HFFc6 (cell line): ENCODE results near the gene KIF2A. TPM values are rescaled to one million over a fixed set of nuclear protein-coding genes. Genes with fewer than 3 reads are reported as not detected.

Experiments used
- DNase-seq: peaks from one replicate; pipeline ENCODE4 v3.0.0-alpha.2; 2018
- H3K27ac Mint-ChIP-seq: 2 replicates; pipeline ENCODE4 v1.8.0; 2020; ENCODE audit warnings: mild to moderate bottlenecking, mixed read lengths
- H3K27me3 Mint-ChIP-seq: 2 replicates; pipeline ENCODE4 v1.8.0; 2021; ENCODE audit warnings: mild to moderate bottlenecking, moderate library complexity, mixed read lengths; ENCODE audit not compliant: insufficient read depth
- H3K36me3 Mint-ChIP-seq: 2 replicates; pipeline ENCODE4 v1.8.0; 2021; ENCODE audit warnings: low read depth, mixed read lengths
- H3K4me1 Mint-ChIP-seq: 2 replicates; pipeline ENCODE4 v1.8.0; 2020; ENCODE audit warnings: low read depth, mixed read lengths
- H3K4me3 Mint-ChIP-seq: 2 replicates; pipeline ENCODE4 v1.8.0; 2020; ENCODE audit warnings: mild to moderate bottlenecking, moderate library complexity, mixed read lengths
- H3K9me3 Mint-ChIP-seq: 2 replicates; pipeline ENCODE4 v1.8.0; 2020; ENCODE audit warnings: mild to moderate bottlenecking, mixed read lengths
- CTCF ChIP-seq: fragments of 200-600 bp; sonication (generic); IDR thresholded peaks from 2 replicates; pipeline ENCODE4 v1.5.0; 2021; ENCODE audit warnings: antibody characterized with exemption, mild to moderate bottlenecking
- total RNA-seq, 6 experiments: library from RNA; stranded (reverse); fragmentation: NEBNext Ultra II Directional; extraction: Animal tissue kit (Norgen Biotek cat#: 25700); gene quantifications; 2 replicates in 1 of 6; 3 replicates in 5 of 6; pipeline ENCODE4 v1.2.3, GENCODE V29; 2021

KIF2A gene
- total RNA-seq, 6 experiments from 2014 or later = 39.9 to 54.0 (median 49.3) TPM

GRCh38 chr5:62327138-62328053, 21.4 kb downstream of the KIF2A start:
- no peak for DNase-seq
- Mint-ChIP-seq H3K4me3 (no peak overlapping the region), H3K36me3 (no peaks in the 10 kb centered on the region; the same call in 1 of the 2 replicates), H3K9me3 (no peaks in the 10 kb centered on the region), H3K27ac (no peak overlapping the region), H3K27me3 (no peaks in the 10 kb centered on the region), H3K4me1 (peaks cover 38% of the 10 kb centered on the region)
- no peak for TF ChIP-seq CTCF

- H3K9me3 Mint-ChIP-seq = no peaks in the 10 kb centered on the region
- no peak overlapping the region; the same call in 1 of the 2 replicates for H3K27ac Mint-ChIP-seq
- DNase-seq = no peak
- TF ChIP-seq CTCF = no peak
- H3K27me3 Mint-ChIP-seq = no peaks in the 10 kb centered on the region
- H3K36me3 Mint-ChIP-seq = peaks cover 1% of the 10 kb centered on the region
- H3K4me3 Mint-ChIP-seq = no peak overlapping the region
- H3K4me1 Mint-ChIP-seq = peaks cover 42% of the 10 kb centered on the region
Observed at GRCh38 chr5:62328772-62329491, 22.9 kb downstream of the KIF2A start.

- DNase-seq = no peak
- H3K27me3 Mint-ChIP-seq = no peaks in the 10 kb centered on the region
- H3K4me1 Mint-ChIP-seq = peaks cover 46% of the 10 kb centered on the region
- no peak overlapping the region for H3K27ac Mint-ChIP-seq
- no peak overlapping the region for H3K4me3 Mint-ChIP-seq
- H3K9me3 Mint-ChIP-seq = no peaks in the 10 kb centered on the region
- peaks cover 7% of the 10 kb centered on the region; the same call in 1 of the 2 replicates for H3K36me3 Mint-ChIP-seq
- no peak for TF ChIP-seq CTCF
Observed at GRCh38 chr5:62330302-62330701, 24.3 kb downstream of the KIF2A start.

- no peak overlapping the region for H3K4me3 Mint-ChIP-seq
Observed at GRCh38 chr5:62331921-62332320, 25.9 kb downstream of the KIF2A start.

More at GRCh38 chr5:62331921-62332320, 25.9 kb downstream of the KIF2A start:
- no peak for TF ChIP-seq CTCF
- H3K9me3 Mint-ChIP-seq = no peaks in the 10 kb centered on the region
- peaks cover 7% of the 10 kb centered on the region; the same call in 1 of the 2 replicates for H3K36me3 Mint-ChIP-seq
- H3K27ac Mint-ChIP-seq = no peak overlapping the region
- peaks cover 47% of the 10 kb centered on the region for H3K4me1 Mint-ChIP-seq
- no peaks in the 10 kb centered on the region for H3K27me3 Mint-ChIP-seq
- no peak for DNase-seq
